Transverse colon (tissue), 4 donors: ENCODE data around the gene CIT. TPM values are rescaled to one million over a fixed set of nuclear protein-coding genes. Genes with fewer than 3 reads are reported as not detected.

Source experiments
- DNase-seq: peaks from one replicate; pipeline ENCODE4 v3.0.0-alpha.2; 2019
- H3K27ac ChIP-seq, 4 donors: fragments of 200-600 bp; sonication (generic); 2 replicates each; pipeline ENCODE4 v1.5.1; 2016 to 2018; ENCODE audit warnings: inconsistent platforms in 4 of 4
- H3K27me3 ChIP-seq: fragments of 200-600 bp; sonication (generic); 2 replicates; pipeline ENCODE4 v1.5.1; 2017; ENCODE audit warnings: inconsistent platforms
- H3K36me3 ChIP-seq, 4 donors: fragments of 200-600 bp; sonication (generic); 2 replicates each; pipeline ENCODE4 v1.5.1; 2017 to 2019; ENCODE audit warnings: inconsistent platforms in 4 of 4
- H3K4me1 ChIP-seq, 4 donors: fragments of 200-600 bp; sonication (generic); 2 replicates each; pipeline ENCODE4 v1.5.1; 2017 to 2020; ENCODE audit warnings: inconsistent platforms in 4 of 4
- H3K4me3 ChIP-seq, 4 donors: fragments of 200-600 bp; sonication (generic); 1 replicate in 1 of 4; 2 replicates in 3 of 4; pipeline versions ENCODE4 v1.5.1 to v1.6.1; 2017 to 2019; ENCODE audit warnings: inconsistent platforms in 4 of 4
- H3K9me3 ChIP-seq, 2 donors: fragments of 200-600 bp; sonication (generic); 2 replicates each; pipeline ENCODE4 v1.5.1; 2017 to 2019; ENCODE audit warnings: inconsistent platforms in 2 of 2
- CTCF ChIP-seq, 5 experiments: fragments of 200-600 bp in 3 of 5; fragments of 450-650 bp in 2 of 5; sonication (generic) in 3 of 5; IDR thresholded peaks; 1 replicate in 2 of 5; 2 replicates in 3 of 5; pipeline ENCODE4 v1.5.1; 2016 to 2017; ENCODE audit warnings: antibody characterized with exemption in 5 of 5, inconsistent platforms in 3 of 5, mild to moderate bottlenecking in 2 of 5, moderate library complexity in 1 of 5
- EP300 ChIP-seq: sonication (generic); formaldehyde crosslinking; IDR thresholded peaks from one replicate; pipeline ENCODE4 v1.6.1; 2017; ENCODE audit warnings: antibody characterized with exemption, low read depth
- POLR2A ChIP-seq: fragments of 450-650 bp; IDR thresholded peaks from one replicate; pipeline ENCODE4 v1.6.1; 2016; ENCODE audit warnings: antibody characterized with exemption, mild to moderate bottlenecking, moderate library complexity
- POLR2AphosphoS5 ChIP-seq, 3 donors: sonication (generic); formaldehyde crosslinking; IDR thresholded peaks; one replicate each; pipeline ENCODE4 v1.6.1; 2016; ENCODE audit warnings: antibody characterized with exemption in 3 of 3
- WGBS, 2 donors: methylation state at CpG; one replicate each; pipeline ENCODE4 v1.1.5; 2018; ENCODE audit warnings: low coverage in 1 of 2; 5-methylcytosine and 5-hydroxymethylcytosine counted together
- in situ Hi-C, 4 donors: fragments of 200-750 bp; cut with MboI; loops; one replicate each; pipeline versions ENCODE4 v1.15.0 to v1.15.1; 2017; ENCODE audit warnings: low sequenced_read_pairs in 3 of 4, low pct_ligation_motif_present in 1 of 4, low pct_unique_long_range_greater_than_20kb in 1 of 4
- intact Hi-C: fragments of 100-400 bp; cut with DNase I; formaldehyde crosslinking; loops from one replicate; pipeline ENCODE4 v1.15.1; 2023; ENCODE audit warnings: low total_unique reads
- total RNA-seq, 4 donors: library from RNA; depleted of rRNA; stranded (reverse); fragments of >200 nt; gene quantifications; one replicate each; pipeline ENCODE4 v1.1.0, GENCODE V29; 2016

CIT gene
- total RNA-seq, 4 donors from 2014 or later = 1.1 to 51.1 (median 7.1) TPM

DNA sequence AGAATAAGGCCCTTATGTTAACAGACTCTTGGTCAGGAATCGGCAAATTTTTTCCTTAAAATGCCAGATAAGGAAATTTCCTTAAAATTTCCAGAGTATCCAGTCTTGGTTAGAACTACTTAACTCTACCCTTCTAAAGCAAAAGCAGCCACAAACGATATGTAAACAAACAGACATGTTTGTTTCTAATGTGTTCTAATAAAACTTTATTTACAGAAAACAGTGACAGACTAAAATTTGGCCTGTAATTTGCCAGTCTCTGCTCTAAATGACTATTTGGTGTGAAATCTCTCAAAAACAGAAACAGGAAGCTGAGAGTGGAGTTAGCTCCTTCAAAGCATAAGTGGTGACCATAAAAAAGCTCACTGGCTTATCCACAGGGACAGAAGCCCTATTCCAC, 131.0 kb downstream of the CIT start:
- TF ChIP-seq CTCF (IDR thresholded peaks at IDR 0.05) = no peak
- TF ChIP-seq POLR2A = no peak
- TF ChIP-seq POLR2AphosphoS5 (IDR thresholded peaks at IDR 0.05) = no peak
- in situ Hi-C loops = no loop called here

DNA sequence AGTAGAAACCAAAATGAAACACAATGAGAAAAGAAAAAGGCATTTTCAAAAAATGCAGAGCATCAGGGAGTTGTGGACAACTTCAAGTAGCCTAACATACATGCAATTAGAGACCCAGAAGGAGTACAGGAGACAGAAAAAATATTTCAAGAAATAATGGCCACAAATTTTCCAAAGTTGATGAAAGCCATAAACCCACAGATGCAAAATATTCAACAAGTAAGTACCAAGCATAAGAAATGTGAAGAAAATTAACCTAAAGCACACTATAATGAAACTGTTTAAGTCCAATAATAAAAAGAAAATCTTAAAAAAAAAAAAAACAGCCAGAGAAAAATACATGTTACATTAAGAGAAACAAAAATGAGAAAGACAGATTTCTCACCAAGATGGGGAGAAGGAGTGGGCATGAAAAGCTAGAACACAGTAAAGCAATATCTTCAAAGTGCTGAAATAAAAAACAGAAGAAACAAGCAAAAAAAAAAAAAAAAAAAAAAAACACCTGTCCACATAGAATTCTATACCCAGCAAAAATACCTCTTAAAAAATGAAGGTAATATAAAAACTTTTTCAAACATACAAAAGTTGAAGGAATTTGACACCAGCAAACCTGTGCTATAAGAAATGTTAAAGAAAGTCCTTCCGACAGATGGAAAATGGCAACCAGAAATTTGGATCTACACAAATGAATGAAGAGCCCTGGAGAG, 132.1 kb downstream of the CIT start:
- Histone ChIP-seq H3K36me3 (no peaks in the 10 kb centered on the region), H3K9me3 (peaks cover 7 to 13% of the 10 kb centered on the region in 2 donors), H3K4me3 (no peak overlapping the region), H3K27me3 (no peaks in the 10 kb centered on the region), H3K4me1 (no peaks in the 10 kb centered on the region), H3K27ac (no peak overlapping the region)
- intact Hi-C loops (no loop called here), in situ Hi-C loops (no loop called here)
- WGBS, 2 donors = 100% methylated on average over 1 of the region's 1 CpG
- TF ChIP-seq POLR2AphosphoS5 (IDR thresholded peaks at IDR 0.05) (no peak), CTCF (IDR thresholded peaks at IDR 0.05) (no peak), EP300 (no peak), POLR2A (no peak)
- DNase-seq = no peak

More for the DNA sequence above, 131.0 kb downstream of the CIT start:
- intact Hi-C loops = no loop called here
- Histone ChIP-seq H3K9me3 (peaks cover 7 to 13% of the 10 kb centered on the region in 2 donors), H3K4me3 (no peak overlapping the region), H3K4me1 (no peaks in the 10 kb centered on the region), H3K27me3 (no peaks in the 10 kb centered on the region), H3K36me3 (no peaks in the 10 kb centered on the region), H3K27ac (no peak overlapping the region)
- DNase-seq = no peak
- 83 to 95% methylated on average over 1 to 2 of the region's 2 CpGs for WGBS, 2 donors

DNA sequence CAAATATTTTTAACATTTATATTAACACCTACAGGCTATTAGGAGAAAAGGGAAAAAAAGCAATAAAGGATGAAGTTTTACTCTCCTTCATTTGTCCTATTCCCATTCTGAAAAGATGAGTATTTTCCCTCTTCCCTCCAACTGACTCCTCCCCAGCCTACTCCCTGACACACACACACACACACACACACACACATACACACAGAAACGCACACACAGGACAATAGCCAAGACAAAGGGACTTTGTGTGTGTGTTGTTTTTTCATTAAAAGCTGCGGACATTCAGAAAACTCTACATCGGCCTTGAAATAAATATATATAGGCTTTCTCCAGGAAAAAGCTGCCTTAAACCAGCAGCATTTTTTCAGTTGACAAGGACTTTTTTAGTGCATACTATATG, 134.4 kb downstream of the CIT start:
- intact Hi-C loops = no loop called here
- 83 to 94% methylated on average over 3 of the region's 3 CpGs for WGBS, 2 donors
- H3K27me3 ChIP-seq = no peaks in the 10 kb centered on the region
- in situ Hi-C loops = no loop called here
- H3K9me3 ChIP-seq = peaks cover 7 to 13% of the 10 kb centered on the region in 2 donors
- H3K4me3 ChIP-seq = no peak overlapping the region
- no peak overlapping the region for H3K27ac ChIP-seq
- H3K4me1 ChIP-seq = no peaks in the 10 kb centered on the region
- no peaks in the 10 kb centered on the region for H3K36me3 ChIP-seq
- TF ChIP-seq EP300 = no peak
- TF ChIP-seq POLR2AphosphoS5 (IDR thresholded peaks at IDR 0.05) = no peak
- no peak for TF ChIP-seq POLR2A
- no peak for TF ChIP-seq CTCF (IDR thresholded peaks at IDR 0.05)
- no peak for DNase-seq

DNA sequence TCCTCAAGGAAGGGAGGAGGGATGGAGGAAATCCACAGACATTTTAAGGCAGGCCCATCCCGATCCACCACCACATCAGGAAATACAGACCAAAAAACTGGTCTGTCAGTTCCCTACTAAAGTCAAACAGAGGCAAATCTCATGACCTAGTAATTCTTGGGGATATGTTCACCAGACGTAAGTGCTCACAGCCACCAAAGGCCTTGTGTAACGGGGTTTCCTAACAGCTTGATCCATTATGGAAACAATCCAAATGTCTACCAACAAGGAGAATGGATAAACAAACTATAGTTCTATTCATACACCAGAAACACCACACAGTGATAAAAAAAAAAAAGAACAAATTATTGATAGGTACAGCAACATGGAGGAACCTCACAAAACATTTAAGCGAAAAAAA, 136.3 kb downstream of the CIT start:
- H3K36me3 ChIP-seq = no peaks in the 10 kb centered on the region
- TF ChIP-seq EP300 (no peak), POLR2A (no peak), POLR2AphosphoS5 (IDR thresholded peaks at IDR 0.05) (no peak), CTCF (IDR thresholded peaks at IDR 0.05) (no peak)
- intact Hi-C loops (no loop called here), in situ Hi-C loops (no loop called here)
- no peak overlapping the region for H3K27ac ChIP-seq
- no peaks in the 10 kb centered on the region for H3K4me1 ChIP-seq
- no peaks in the 10 kb centered on the region for H3K27me3 ChIP-seq
- DNase-seq = no peak
- no peak overlapping the region for H3K4me3 ChIP-seq
- H3K9me3 ChIP-seq = peaks cover 7 to 8% of the 10 kb centered on the region in 2 donors
- 96 to 98% methylated on average over 3 to 4 of the region's 4 CpGs for WGBS, 2 donors
